Measurements from ENCODE around the gene EIF5A2. TPM values are rescaled to one million over a fixed set of nuclear protein-coding genes. Genes with fewer than 3 reads are reported as not detected.
"Not testable (repeated sequence)": the region's sequence is repeated elsewhere in the genome, so short reads cannot be mapped to it uniquely, and the experiment has no call there.

EIF5A2 gene
- total RNA-seq, 1 donor from 2014 or later: 9.5 TPM

DNA sequence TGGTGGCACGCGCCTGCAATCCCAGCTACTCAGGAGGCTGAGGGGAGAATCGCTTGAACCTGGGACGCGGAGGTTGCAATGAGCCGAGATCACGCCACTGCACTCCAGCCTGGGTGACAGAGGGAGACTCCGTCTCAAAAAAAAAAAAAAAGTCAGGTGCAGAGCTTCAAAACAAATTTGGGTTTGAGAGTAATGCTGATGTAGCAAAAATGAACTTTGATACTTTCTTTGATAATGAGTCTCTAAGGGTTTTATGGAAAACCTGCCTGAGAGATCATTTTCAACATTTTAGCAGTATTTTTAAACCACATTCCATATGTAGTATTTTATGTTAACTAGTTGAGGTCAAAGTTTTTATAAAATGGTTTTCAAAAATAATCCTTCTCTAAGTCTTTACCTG lies 14.5 kb downstream of the EIF5A2 start:
- DNase-seq (ENCODE audit: low read depth) (no peak), FAIRE-seq (no peak)
- Histone ChIP-seq H3K36me3 (ENCODE audit: control insufficient read depth, insufficient read depth, low read length) (no peaks in the 10 kb centered on the region), H3K27me3 (ENCODE audit: control insufficient read depth, insufficient read depth, low read length) (no peaks in the 10 kb centered on the region), H3K4me3 (ENCODE audit: low read depth, low read length) (no peak overlapping the region)
- TF ChIP-seq, protein P1, sequence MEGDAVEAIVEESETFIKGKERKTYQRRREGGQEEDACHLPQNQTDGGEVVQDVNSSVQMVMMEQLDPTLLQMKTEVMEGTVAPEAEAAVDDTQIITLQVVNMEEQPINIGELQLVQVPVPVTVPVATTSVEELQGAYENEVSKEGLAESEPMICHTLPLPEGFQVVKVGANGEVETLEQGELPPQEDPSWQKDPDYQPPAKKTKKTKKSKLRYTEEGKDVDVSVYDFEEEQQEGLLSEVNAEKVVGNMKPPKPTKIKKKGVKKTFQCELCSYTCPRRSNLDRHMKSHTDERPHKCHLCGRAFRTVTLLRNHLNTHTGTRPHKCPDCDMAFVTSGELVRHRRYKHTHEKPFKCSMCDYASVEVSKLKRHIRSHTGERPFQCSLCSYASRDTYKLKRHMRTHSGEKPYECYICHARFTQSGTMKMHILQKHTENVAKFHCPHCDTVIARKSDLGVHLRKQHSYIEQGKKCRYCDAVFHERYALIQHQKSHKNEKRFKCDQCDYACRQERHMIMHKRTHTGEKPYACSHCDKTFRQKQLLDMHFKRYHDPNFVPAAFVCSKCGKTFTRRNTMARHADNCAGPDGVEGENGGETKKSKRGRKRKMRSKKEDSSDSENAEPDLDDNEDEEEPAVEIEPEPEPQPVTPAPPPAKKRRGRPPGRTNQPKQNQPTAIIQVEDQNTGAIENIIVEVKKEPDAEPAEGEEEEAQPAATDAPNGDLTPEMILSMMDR (IDR thresholded peaks at IDR 0.05; ENCODE audit: insufficient read depth, low read length, severe bottlenecking): no peak

DNA sequence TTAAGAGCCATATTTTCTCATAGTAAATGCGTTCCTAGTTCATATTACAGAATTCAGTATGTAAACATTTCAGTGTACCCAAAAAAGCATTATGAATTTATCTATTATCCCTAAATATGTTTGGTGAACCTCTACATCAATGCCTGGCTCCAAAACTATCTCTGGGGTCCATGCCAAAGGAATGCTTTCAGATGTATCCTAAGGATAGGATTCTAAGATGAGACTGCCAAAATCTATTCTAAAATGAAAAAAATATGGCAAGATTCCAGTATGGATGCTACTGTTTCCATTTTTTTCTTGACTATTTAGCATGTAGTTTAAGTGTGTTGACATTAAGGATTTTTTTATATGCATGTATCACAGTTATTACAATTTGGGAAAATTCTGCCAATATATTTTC lies 18.8 kb downstream of the EIF5A2 start:
- FAIRE-seq (no peak), DNase-seq (ENCODE audit: low read depth) (no peak)
- TF ChIP-seq, protein P1 (IDR thresholded peaks at IDR 0.05; ENCODE audit: insufficient read depth, low read length, severe bottlenecking): no peak
- H3K36me3 ChIP-seq (ENCODE audit: control insufficient read depth, insufficient read depth, low read length): no peaks in the 10 kb centered on the region
- H3K27me3 ChIP-seq (ENCODE audit: control insufficient read depth, insufficient read depth, low read length): no peaks in the 10 kb centered on the region
- H3K4me3 ChIP-seq (ENCODE audit: low read depth, low read length): no peak overlapping the region

DNA sequence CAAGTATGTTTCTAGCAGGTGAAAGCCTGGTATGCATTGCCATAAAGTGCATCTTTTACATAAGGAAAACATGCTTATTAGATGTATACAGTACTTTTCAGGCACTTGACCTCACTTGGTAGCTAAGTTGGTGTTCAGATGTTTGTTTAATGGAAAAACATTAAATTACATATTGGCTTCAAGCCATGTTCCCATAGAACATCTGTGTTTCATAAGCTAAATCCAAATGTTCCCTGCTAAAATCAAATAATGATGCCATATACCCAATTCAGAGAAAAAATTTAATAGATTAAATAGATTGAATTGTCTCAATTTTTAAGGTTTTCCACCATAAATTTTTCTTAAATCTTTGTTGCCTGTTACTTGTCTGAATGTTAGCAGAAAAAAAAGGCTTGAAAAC lies 19.3 kb downstream of the EIF5A2 start:
- H3K36me3 ChIP-seq (ENCODE audit: control insufficient read depth, insufficient read depth, low read length): no peaks in the 10 kb centered on the region
- H3K27me3 ChIP-seq (ENCODE audit: control insufficient read depth, insufficient read depth, low read length): no peaks in the 10 kb centered on the region
- no peak for DNase-seq (ENCODE audit: low read depth)
- no peak for FAIRE-seq
- no peak overlapping the region for H3K4me3 ChIP-seq (ENCODE audit: low read depth, low read length)
- TF ChIP-seq, protein P1 (IDR thresholded peaks at IDR 0.05; ENCODE audit: insufficient read depth, low read length, severe bottlenecking): no peak

DNA sequence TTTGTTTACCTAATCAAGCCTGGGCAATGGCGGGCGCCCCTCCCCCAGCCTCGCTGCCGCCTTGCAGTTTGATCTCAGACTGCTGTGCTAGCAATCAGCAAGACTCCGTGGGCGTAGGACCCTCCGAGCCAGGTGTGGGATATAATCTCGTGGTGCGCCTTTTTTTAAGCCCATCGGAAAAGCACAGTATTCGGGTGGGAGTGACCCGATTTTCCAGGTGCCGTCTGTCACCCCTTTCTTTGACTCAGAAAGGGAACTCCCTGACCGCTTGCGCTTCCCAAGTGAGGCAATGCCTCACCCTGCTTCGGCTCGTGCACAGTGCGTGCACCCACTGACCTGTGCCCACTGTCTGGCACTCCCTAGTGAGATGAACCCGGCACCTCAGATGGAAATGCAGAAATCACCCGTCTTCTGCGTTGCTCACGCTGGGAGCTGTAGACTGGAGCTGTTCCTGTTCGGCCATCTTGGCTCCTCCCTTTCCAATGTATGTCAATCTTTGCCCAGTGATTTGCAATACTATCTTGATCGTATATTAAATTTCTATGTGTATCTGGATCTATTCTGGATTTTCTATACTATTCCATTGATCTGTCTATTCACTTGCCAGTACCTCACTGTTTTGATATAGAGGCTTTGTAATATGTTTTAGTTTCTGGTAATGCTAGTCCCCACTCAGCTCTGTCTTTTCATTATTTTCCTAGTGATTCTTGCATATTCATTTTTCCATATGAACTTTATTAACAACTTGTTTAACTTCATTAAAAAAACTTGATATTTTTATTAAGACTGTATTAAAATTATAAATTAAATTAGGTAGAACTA lies 24.1 kb downstream of the EIF5A2 start:
- not testable (repeated sequence) for H3K36me3 ChIP-seq (ENCODE audit: control insufficient read depth, insufficient read depth, low read length); H3K4me3 ChIP-seq (ENCODE audit: low read depth, low read length); DNase-seq (ENCODE audit: low read depth); FAIRE-seq; H3K27me3 ChIP-seq (ENCODE audit: control insufficient read depth, insufficient read depth, low read length)

DNA sequence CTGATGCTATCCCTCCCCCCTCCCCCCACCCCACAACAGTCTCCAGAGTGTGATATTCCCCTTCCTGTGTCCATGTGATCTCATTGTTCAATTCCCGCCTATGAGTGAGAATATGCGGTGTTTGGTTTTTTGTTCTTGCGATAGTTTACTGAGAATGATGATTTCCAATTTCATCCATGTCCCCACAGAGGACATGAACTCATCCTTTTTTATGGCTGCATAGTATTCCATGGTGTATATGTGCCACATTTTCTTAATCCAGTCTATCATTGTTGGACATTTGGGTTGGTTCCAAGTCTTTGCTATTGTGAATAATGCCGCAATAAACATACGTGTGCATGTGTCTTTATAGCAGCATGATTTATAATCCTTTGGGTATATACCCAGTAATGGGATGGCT lies 29.7 kb downstream of the EIF5A2 start:
- H3K4me3 ChIP-seq (ENCODE audit: low read depth, low read length); H3K36me3 ChIP-seq (ENCODE audit: control insufficient read depth, insufficient read depth, low read length); DNase-seq (ENCODE audit: low read depth); H3K27me3 ChIP-seq (ENCODE audit: control insufficient read depth, insufficient read depth, low read length); FAIRE-seq: not testable (repeated sequence)

DNA sequence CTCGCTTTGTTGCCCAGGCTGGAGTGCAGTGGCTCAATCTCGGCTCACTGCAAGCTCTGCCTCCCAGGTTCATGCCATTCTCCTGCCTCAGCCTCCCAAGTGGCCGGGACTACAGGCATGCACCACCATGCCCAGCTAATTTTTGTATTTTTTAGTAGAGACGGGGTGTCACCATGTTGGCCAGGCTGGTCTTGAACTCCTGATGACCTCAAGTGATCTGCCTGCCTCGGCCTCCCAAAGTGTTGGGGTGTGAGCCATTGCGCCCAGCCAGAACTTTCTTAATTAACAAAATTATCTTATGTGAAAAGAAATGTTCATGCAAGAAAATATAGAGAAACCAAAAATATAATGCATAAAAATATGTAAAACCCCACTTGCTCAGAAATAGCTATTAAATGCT lies 31.1 kb downstream of the EIF5A2 start:
- H3K4me3 ChIP-seq (ENCODE audit: low read depth, low read length); DNase-seq (ENCODE audit: low read depth); H3K27me3 ChIP-seq (ENCODE audit: control insufficient read depth, insufficient read depth, low read length); H3K36me3 ChIP-seq (ENCODE audit: control insufficient read depth, insufficient read depth, low read length); FAIRE-seq: not testable (repeated sequence)

DNA sequence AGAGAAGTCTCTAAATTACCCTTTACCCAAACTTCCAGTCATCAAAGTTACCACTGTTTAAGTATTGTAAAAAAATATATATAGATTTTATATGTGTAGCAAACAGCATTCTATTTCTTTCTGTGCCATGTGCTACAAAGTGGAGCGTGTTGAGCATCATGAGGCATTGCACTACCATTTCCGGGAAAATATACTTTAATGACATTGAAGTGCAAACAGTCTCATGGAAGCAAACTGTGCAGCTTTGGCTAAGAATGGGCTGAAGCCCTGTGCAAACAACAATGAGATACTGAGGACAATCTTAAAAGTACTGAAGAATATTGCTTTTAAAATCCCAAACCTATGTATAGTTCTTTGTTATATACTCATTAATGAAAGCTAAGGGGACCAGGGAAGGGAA lies 31.9 kb downstream of the EIF5A2 start:
- Histone ChIP-seq H3K36me3 (ENCODE audit: control insufficient read depth, insufficient read depth, low read length) (no peaks in the 10 kb centered on the region), H3K27me3 (ENCODE audit: control insufficient read depth, insufficient read depth, low read length) (no peaks in the 10 kb centered on the region), H3K4me3 (ENCODE audit: low read depth, low read length) (no peak overlapping the region)
- DNase-seq (ENCODE audit: low read depth) (no peak), FAIRE-seq (no peak)
- TF ChIP-seq, protein P1 (IDR thresholded peaks at IDR 0.05; ENCODE audit: insufficient read depth, low read length, severe bottlenecking): no peak

All from bronchial epithelial cell (primary cell).